ENCODE results near the gene JPH3.

JPH3 gene

DNA sequence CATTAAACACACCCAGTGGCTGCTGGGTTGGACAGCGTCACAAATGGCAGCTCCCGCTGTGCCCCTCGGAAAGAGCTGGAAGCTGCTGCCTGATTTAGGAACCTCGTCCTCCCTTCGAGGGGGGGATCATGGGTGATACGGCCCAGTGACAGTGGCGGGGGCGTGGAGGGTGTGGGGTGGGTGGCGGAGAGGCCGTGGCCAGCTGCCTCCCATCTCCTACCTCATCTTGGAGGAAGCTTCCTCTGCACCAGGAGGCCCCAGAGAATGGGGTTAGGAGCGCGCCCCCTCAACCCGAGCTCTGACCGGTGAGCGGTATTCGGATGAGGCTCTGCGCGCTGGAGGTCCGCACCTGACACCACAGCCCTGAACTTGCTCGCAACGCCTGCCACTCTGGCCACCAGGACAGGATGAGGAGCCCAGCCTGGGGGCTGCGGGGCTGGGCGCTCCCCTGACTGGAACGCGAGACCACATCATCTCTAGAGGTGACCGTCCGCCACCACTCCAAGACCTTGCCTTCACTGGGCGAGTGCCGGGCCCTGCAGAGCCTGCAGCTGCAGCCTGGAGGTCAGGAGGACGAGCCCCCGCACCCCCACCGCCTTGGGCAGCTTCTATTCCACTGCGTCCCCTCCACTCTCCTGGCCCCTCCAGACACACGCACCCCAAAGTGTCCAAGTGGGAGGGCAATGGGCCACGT is 82.5 kb downstream of the JPH3 start:
- no peak for DNase-seq

DNA sequence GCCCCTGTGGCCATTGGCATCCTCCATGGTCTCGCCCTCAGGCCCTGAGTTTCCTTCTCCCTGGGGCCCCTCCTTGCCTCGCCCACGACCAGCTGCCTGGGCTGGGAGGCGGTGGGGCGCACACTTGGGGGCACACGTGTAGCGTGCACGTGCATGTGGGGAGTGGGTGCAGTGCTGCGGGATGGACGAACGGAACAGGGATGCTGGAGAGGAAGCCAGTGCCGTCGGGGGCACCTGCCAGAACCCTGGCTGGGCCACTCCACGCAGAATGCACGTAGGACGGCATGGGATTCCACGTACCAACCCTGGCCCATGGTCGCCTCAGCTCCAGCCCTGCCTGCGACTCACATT is 83.1 kb downstream of the JPH3 start:
- DNase-seq = no peak

DNA sequence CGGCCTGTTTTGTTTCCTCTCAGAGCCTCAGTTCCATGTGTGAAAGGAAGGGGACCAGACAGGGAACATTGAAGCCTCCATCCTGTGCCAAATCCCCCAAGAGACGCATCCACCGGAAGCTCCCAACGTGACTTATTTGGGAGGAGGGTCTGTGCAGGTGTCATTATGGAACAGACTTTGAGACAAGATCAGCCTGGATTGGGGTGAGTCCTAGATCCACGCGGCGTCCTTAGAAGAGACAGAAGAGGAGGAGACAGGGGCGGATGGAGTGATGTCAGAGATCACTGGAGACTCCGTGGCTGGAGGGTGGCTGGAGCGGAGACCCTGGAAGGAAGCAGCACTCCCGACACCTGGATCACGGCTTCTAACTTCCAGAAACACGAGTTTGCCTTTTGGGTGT is 83.5 kb downstream of the JPH3 start:
- DNase-seq = no peak

- no peak for DNase-seq
These were observed 84.4 kb downstream of the JPH3 start for GRCh38 chr16:87686697-87687096.

DNA sequence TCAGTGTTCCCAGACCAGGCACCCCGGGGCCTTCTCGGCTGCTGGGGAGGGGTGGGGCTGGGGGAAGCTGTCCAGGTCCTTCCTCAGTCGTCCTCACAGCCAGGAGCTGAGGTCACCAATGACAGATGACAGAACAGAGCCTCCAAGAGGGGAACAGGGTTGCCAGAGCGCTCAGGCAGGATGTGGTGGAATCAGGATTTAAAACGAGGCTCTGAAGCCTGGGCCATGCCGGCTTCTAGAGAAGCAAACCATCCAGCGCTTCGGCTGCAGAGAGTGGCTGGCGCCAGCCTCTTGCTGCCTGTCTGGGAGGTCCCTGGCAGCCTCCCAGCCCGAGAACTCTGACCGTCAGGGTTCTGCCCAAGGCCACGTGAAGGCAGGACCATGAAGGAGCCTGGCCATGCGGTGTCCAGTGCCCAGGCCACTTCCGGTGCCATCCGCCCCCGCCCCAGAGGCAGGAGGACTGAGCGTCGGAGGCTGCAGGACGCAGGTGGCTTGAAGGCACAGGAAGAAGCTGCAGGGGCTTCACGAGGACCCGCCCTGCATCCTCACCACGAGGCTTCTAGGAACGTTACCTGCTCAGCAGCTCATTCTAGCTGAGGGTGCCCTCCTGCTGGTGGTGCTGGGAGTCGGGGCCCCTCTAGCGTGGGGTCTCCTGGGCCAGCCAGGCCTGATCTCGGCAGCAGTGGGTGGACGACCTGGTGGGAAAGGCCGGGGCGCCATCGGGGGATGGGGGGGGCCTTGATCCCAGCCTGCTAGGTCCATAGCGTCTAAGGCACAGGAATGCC is 85.0 kb downstream of the JPH3 start:
- DNase-seq = no peak

- DNase-seq = no peak
These were observed 85.8 kb downstream of the JPH3 start for GRCh38 chr16:87687998-87688529.

DNA sequence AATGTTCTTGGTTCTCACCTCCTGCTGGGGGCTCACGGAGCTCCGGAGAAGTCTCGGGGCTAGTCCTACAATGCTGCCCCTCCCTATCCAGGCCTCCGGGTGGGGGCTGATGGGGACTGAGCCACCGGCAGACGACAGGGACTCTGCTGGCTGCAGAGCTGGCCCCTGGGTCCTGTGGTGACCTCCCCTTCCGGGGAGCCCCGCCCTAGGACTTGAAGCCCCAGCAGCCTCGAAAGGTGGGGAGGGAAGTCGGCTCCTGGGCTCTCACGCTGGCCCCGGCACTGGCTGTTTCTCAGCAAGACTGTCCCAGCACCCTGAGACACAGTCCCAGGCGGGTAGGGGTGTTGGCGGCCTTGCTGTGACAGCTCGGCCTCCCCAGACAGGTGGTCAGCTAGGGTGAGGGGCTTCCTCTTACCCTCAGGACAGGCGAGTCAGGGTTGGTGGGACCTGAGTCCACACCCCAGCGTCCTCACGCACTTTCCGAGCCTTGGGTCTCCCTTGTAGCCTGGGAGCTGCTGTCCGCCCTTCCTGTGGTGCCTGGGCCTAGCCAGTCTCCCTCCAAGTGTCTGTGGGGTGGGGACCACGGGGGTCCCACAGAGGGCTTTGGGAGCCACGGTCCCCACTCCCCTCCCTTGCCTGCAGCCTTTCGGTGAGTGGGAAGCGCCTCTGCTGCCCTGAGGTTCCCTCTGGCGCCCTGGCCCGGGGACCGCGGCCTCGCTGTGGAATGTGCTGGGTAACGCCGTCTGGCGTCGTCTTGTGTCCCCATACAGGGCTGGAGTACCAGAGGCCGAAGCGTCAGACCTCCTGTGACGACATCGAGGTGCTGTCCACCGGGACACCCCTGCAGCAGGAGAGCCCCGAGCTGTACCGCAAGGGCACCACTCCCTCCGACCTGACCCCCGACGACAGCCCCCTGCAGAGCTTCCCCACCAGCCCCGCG is 86.8 kb downstream of the JPH3 start:
- no peak for DNase-seq

DNA sequence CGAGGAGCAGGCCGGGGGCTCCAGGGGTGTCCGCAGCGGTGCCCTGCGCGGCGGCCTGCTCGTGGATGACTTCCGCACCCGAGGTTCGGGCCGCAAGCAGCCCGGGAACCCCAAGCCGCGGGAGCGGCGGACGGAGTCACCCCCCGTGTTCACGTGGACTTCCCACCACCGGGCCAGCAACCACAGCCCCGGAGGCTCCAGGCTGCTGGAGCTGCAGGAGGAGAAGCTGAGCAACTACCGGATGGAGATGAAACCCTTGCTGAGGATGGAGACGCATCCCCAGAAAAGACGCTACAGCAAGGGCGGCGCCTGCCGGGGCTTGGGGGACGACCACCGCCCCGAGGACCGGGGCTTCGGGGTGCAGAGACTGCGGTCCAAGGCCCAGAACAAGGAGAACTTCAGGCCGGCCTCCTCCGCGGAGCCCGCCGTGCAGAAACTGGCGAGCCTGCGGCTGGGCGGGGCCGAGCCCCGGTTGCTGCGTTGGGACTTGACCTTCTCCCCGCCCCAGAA is 87.7 kb downstream of the JPH3 start:
- no peak for DNase-seq

GRCh38 chr16:87690911-87691685 is 88.8 kb downstream of the JPH3 start:
- DNase-seq = no peak

GRCh38 chr16:87691686-87692079 is 89.4 kb downstream of the JPH3 start:
- no peak for DNase-seq

DNA sequence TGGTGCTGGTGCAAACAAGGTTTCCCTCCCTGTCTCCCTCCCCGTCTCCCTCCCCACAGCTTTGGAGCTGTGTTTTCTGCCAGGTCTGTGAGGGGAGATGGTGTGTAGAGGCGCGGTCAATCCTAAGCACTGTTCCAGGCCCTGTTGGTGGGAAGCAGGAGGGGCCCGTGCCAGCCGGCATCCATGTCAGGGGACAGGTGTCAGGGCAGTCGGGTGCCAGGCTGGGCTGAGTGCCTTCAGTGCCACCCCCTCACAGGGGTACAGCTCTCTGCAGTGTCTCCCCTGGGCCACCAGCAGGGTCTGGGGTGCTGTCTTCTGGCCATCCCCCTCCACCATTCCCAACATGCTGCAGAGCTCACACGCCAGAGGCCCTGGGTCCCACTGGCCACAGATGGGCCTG is 89.9 kb downstream of the JPH3 start:
- DNase-seq = no peak

GRCh38 chr16:87692756-87693155 is 90.4 kb downstream of the JPH3 start:
- DNase-seq = no peak

- DNase-seq = no peak
These were observed 91.5 kb downstream of the JPH3 start for GRCh38 chr16:87693827-87694226.

- DNase-seq = no peak
These were observed 92.3 kb downstream of the JPH3 start for GRCh38 chr16:87694441-87695125.

GRCh38 chr16:87695534-87695933 is 93.2 kb downstream of the JPH3 start:
- DNase-seq = no peak

- DNase-seq = no peak
These were observed 94.4 kb downstream of the JPH3 start for GRCh38 chr16:87696726-87697125.

DNA sequence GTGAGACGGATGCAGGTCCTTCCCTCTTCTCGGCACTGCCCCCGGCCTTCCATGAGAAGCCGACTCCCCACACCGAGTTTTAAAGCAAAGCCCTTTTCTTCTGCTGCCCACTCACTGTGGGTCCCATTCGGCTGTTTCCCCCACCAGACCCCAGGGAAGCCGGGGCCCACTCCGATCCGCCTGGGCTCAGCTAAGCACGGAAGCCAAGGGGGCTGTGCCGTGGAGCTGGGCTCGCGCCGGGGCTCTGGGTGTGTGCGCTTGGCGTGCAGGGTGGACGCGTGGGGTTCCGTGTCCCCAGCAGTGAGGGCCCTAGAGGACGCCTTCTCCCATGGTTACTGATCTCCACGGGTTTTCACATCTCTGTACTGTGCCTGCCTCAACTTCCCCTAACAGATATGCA is 94.9 kb downstream of the JPH3 start:
- no peak for DNase-seq

DNA sequence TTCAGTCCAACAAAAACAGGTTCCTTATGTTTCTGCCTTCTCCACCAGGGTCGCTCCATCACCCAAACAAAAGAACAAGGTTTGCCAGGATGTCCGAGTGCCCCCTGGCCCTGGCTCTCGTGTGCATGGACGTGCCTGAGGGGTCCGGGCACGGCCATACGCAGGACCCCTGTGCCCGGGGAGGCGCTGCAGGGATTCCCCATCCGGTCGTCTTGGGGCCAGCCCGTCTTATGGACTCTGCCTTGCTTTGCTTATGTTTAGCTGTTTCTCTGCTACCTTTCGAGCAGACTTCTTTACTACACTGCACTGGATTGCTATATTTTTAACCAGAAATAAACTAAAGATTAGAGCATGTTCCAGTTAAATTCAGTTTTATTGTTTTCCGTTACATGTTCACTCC is 95.5 kb downstream of the JPH3 start:
- no peak for DNase-seq

- DNase-seq = no peak
These were observed 95.9 kb downstream of the JPH3 start for GRCh38 chr16:87698241-87698640.

GRCh38 chr16:87698676-87699199 is 96.4 kb downstream of the JPH3 start:
- DNase-seq = no peak

DNA sequence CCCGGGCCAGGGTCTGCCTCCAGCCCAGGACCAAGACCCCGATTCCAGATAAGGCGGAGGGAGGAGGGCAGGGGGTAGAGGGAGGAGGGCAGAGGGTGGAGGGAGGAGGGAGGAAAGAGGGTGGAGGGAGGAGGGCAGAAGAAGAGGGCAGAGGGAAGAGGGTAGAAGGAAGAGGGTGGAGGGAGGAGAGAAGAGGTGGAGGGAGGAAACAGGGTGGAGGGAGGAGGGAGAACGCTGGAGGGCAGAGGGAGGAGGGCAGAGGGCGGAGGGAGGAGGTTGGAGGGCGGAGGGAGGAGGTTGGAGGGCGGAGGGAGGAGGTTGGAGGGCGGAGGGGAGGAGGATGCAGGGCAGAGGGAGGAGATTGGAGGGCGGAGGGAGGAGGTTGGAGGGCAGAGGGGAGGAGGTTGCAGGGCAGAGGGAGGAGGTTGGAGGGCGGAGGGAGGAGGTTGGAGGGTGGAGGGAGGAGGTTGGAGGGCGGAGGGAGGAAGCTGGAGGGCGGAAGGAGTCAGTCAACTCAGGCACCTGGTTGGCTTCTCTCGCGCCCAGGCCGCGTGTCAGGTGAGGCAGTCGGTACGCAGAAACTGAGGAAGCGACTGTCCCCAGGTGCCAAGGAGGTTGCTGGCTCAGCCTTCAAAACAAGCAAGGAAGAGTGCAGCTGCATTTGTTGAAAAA is 98.2 kb downstream of the JPH3 start:
- DNase-seq = no peak
